Uterus (tissue), 2 donors: ENCODE results near the gene LRRC28.

Experiments used
- POLR2A ChIP-seq, 2 donors: fragments of 450-650 bp; IDR thresholded peaks; one replicate each; pipeline ENCODE4 v1.6.1; 2016; ENCODE audit warnings: antibody characterized with exemption in 2 of 2, mild to moderate bottlenecking in 1 of 2, moderate library complexity in 1 of 2
- TF ChIP-seq, protein P1 (sequence below), 4 experiments: fragments of 200-600 bp in 2 of 4; fragments of 450-650 bp in 2 of 4; sonication (generic) in 2 of 4; IDR thresholded peaks; one replicate each; pipeline ENCODE4 v1.5.1; 2016 to 2019; ENCODE audit warnings: antibody characterized with exemption in 4 of 4, mild to moderate bottlenecking in 2 of 4, moderate library complexity in 1 of 4

DNA sequence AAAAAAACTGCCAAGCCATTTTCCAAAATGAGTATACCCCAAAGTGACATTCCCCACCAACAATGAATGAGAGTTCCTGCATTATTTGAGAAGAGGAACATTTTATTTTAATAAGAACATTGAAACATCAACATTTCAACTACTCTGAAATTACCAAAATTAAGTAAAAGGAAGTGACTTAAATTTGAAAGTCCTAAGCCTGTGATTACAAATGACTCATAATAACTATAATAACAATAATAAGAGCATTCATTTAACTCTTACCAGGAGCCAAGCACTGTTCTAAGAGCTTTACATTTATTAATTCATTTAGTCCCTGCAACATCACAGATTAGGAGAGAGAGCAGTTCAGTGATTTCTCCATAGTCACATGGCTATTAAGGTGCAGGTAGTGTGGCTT, 32.4 kb downstream of the LRRC28 start:
- no peak for TF ChIP-seq POLR2A (IDR thresholded peaks at IDR 0.05)
- TF ChIP-seq, protein P1, sequence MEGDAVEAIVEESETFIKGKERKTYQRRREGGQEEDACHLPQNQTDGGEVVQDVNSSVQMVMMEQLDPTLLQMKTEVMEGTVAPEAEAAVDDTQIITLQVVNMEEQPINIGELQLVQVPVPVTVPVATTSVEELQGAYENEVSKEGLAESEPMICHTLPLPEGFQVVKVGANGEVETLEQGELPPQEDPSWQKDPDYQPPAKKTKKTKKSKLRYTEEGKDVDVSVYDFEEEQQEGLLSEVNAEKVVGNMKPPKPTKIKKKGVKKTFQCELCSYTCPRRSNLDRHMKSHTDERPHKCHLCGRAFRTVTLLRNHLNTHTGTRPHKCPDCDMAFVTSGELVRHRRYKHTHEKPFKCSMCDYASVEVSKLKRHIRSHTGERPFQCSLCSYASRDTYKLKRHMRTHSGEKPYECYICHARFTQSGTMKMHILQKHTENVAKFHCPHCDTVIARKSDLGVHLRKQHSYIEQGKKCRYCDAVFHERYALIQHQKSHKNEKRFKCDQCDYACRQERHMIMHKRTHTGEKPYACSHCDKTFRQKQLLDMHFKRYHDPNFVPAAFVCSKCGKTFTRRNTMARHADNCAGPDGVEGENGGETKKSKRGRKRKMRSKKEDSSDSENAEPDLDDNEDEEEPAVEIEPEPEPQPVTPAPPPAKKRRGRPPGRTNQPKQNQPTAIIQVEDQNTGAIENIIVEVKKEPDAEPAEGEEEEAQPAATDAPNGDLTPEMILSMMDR (IDR thresholded peaks at IDR 0.05): no peak
